Activated T-cell treated with anti-CD3 and anti-CD28 coated beads, Interleukin-2, amount 50 U/mL, for 1 hour (primary cell): ENCODE data around the gene MEX3A.
A peak's percentile ranks its signal among the peaks of the same experiment; 100 is the strongest.

ENCODE experiments used
- DNase-seq: peaks from one replicate; pipeline ENCODE4 v3.0.0-alpha.2; 2020

Gene MEX3A

GRCh38 chr1:156102633-156103511 lies 20.6 kb upstream of the MEX3A start:
- no peak for DNase-seq

DNA sequence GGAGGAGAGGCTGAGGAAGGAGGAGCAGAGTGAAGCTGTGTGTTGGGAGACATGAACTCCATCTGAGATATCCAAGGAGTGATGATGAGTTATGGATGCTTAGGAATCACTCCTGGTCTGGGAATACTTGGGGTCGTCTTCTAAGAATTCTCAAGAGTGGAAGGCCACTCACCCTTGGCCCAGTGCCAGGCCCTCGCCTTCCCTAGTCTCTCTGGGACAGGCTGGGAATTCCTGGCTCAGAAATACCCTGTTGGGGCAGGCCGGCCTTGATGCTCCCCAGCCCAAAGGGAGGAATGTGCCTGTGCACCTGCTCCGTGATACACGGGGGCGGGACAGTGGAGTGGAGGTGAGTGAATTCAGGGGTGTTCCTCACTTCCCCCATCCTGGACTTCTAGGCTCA lies 19.6 kb upstream of the MEX3A start:
- DNase-seq, result no peak

DNA sequence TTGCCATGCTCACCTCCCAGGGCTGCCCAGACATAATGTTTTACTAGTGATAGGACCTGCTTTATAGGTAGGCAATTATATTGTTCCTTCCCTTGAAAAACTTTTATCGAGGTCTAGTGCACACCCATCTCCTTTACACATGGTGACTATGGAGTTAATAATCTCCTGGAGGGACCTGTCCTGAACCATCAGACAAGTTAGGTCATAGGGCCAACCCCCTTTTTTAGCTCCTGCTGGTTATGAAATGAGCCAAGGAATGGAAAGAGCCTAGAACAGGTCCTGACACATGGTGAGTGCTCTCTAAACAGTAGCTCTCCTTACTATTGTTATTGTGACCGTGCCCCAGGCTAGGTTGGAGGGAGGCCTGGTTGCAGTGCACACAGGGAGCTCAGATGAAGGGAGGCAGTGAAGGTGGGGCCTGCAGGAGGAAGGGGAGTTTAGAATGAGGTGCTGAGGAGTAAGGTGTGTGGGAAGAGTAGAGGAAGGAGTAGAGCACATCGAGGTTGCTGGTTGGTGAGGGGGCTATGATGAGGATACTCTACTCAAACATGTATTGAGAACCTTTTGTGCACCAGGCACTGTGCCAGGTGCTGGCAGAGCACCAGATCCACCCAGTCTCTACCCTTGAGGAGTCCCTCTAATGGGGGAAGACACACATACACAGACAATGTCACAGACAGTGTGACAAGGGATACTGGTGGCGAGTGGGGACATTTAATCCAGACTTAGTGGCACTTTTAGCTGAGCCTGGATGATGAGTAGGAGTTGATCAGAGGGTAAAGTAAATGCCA lies 18.1 kb upstream of the MEX3A start:
- DNase-seq, result no peak

GRCh38 chr1:156099282-156099681 lies 17.0 kb upstream of the MEX3A start:
- DNase-seq, result no peak

- DNase-seq, result no peak
These were observed 16.5 kb upstream of the MEX3A start for GRCh38 chr1:156098784-156099183.

DNA sequence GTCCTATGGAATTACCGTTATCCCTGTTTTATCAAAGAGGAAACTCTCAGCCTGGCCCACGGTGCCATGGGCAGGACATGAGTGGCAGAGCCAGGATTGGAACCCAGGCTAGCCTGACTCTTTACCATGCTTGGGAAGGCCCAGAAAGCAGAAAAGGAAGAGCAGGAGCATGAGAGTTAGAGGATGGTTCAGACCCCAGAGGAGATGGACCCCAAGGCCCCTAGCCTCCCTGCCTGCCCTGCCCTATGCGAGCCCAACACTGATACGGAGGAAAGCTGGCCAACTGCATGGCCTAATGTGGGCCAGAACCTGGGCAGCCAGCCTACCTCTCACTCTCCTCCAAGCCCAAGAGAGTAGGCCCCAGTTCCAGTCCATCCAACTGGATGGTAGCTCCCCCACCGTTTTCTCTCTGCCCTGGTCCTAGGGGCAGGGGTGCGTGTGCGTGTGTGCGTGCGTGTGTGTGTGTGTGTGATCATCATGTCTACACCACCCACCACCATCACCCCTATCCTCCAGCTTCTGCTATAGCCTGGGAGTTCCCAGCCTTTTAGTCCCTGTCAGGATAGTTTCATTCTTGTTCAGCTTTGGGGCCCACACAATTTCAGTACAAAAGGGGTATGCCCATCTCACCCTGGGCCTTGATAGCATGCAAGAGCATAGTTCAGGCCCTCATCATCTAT lies 15.4 kb upstream of the MEX3A start:
- DNase-seq, result no peak

DNA sequence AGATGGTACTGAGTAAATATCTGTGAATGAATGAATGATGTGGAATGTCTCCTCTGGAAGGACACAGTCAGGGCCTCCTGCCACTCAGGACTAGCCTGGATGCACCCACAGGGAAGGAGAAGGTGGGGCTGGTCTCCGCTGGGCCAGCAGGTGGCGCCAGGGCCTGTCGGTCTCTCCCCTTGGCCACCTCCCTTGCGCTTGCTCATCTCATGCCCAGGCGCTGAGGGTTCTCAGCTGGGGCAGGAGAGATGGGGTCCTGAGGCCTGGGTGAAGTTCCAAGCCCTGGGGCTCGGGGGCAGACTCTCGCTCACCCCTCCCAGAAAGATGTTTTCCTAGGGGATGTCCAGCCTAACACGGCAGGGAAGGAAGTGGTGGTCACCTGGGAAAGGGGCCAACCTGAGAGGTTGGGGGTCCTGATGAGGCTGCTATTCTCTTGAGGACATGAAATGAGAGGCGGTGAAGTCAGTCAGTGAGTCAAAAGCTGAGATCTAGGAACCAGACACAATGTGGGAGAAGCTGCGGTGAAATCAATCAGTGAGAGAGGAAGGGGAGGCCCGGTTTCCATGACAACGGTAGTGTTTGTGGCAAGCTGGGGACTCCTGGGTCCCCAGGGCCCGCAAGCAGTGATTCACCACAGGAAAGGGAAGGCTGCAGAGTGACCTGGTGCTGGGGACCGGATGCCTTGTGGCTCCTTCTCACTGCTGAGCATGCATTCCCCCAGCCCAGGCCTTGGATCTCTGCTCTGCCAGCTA lies 14.6 kb upstream of the MEX3A start:
- DNase-seq, result peak; percentile 90

DNA sequence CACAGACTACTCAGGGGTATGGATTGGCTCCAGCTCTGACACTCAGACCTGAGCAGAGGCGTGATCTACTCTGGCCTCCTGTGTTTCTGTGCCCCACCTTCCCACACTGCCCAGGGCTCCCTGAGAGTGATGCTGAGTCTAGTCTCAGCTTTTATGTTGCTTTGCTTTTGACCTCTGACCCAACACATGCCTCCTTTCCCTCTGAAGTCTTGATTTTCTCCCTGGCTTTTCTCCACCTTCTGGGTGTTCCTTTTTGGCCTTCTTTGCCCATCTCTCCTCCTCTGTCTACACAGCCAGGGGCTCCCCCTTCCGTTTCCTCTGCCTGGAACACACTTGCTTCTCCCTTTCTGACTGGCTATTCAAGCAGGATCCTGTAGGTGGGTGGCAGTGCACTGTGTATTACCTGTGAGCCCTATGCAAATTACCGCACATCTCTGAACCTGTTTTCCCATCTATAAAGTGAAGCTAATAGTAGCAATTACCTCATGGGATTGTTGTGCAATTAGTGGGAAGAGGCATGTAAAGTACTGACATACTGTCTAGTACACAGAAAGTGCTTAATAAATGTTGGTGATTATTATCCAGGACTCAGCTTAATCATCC lies 13.7 kb upstream of the MEX3A start:
- no peak for DNase-seq

DNA sequence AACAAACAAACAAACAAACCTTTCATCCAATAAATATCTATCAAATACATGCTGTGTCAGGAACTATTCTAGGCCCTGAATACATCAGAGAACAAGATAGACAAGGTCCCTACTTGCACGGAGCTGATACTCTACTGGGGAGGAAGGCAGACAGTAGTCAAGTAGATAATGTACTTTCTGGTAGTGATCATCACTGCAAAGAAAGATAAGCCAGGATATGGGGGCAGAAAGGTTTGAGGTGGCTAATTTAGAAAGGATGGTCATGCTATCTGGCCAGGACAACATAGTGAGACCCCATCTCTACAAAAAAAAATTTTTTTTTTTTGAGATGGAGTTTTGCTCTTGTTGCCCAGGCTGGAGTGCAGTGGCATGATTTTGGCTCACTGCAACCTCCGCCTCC lies 9.3 kb upstream of the MEX3A start:
- no peak for DNase-seq

GRCh38 chr1:156090840-156091188 lies 8.5 kb upstream of the MEX3A start:
- peak; percentile 90 for DNase-seq

DNA sequence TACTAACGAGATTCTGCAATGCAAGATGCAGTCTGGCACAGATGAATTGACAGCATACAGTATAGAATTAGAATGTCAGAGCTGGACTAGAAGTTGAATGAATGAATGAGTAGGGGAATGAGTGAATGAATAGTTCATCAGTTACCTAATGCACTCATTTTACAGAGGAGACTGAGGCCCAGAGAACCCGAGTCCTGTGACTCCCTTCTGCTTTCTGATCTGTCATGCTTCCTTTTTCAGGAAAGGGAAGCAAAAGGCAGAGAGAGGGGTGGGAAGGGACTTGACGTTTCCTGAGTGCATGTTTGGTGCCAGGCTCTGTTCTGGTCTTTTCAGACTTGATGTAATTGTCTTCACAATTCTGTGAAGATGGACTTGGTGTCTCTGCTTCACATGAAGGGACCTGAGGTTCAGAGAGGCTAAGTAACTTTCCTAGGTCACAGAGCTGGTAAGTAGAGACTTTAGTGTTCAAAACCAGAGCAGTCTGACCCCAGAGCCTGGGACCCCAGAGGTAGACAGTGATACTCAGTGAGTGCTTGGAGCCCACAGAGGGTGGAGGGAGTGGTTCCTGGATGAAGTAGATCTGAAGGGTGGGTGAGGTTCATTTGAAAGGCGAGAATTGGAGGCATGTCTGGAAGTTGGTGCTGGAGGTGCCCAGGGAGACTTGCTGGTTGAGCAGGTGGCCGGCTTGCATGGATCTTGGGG lies 8.0 kb upstream of the MEX3A start:
- DNase-seq, result no peak

DNA sequence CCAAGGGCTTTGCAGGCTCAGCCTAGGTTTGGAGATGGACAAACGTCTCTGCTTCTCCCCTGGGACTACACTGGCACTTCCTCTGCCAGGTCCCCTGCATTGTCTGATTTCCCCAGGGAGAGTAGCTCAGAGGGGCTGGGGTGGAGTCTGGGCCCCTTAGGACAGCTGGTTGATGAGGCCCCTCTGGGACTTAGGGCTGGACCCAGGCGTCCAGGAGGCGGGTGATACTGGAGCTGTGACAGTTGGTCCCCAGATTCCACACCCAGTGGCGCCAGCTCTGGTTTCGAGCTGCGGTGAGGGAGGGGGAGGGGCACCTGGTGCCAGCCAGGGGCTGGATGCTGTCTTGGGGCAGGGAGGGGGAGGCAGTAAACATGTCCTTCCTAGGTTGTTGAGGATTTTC lies 7.4 kb upstream of the MEX3A start:
- no peak for DNase-seq

- no peak for DNase-seq
These were observed 4.0 kb upstream of the MEX3A start for GRCh38 chr1:156086256-156086662.

GRCh38 chr1:156083800-156084790 lies 1.8 kb upstream of the MEX3A start:
- DNase-seq, result no peak

GRCh38 chr1:156081917-156082308 lies 352 bp downstream of the MEX3A start:
- no peak for DNase-seq

GRCh38 chr1:156081180-156081916 lies 917 bp downstream of the MEX3A start:
- DNase-seq, result no peak

GRCh38 chr1:156080863-156081179 lies 1.4 kb downstream of the MEX3A start:
- DNase-seq, result no peak

- no peak for DNase-seq
These were observed 1.9 kb downstream of the MEX3A start for GRCh38 chr1:156080241-156080862.

DNA sequence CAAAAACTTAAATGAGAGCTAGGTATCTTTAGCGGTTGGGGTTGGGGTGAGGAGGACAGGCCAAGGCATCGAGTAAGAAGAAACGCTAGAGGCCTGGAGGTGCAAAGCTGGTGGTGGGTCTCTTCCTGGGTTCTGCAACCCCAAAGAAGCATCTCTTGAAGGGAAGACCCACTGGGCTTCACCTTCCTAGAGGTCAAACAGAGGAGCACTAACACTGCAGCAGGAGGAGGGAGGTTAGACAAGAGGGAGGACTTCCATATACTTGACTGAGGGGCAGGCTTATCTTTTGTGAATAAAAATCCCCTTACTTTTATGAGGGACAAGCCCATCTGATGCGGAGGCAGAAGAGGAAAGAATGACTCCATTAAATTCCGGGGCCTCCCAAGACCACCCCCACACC lies 2.5 kb downstream of the MEX3A start:
- no peak for DNase-seq

- no peak for DNase-seq
These were observed 3.5 kb downstream of the MEX3A start for GRCh38 chr1:156078728-156079127.
